NCI-H1105 (cell line): Measurements from ENCODE around the gene CDH7.

Experiments
- DNase-seq: peaks from one replicate; lab custom pipeline; 2025; lab: John Stamatoyannopoulos, UW

Gene CDH7

GRCh38 chr18:65750389-65751154 lies at the start of gene CDH7:
CDH7 (plus strand) TSS chr18:65751012; CDS start chr18:65762843, 11,831 bp downstream.
- peak; percentile 50 for DNase-seq

GRCh38 chr18:65704046-65704445 lies 46.8 kb upstream of the CDH7 start:
- DNase-seq = peak; percentile 15

GRCh38 chr18:65706646-65707045 lies 44.2 kb upstream of the CDH7 start:
- DNase-seq = no peak

GRCh38 chr18:65711493-65711892 lies 39.3 kb upstream of the CDH7 start:
- no peak for DNase-seq

- no peak for DNase-seq
Measured at GRCh38 chr18:65721619-65722018, 29.2 kb upstream of the CDH7 start.

- DNase-seq = peak; percentile 19
Measured at GRCh38 chr18:65725251-65726050, 25.4 kb upstream of the CDH7 start.

- no peak for DNase-seq
Measured at GRCh38 chr18:65735155-65735554, 15.7 kb upstream of the CDH7 start.

- DNase-seq = no peak
Measured at GRCh38 chr18:65737471-65737955, 13.3 kb upstream of the CDH7 start.

GRCh38 chr18:65746936-65747335 lies 3.9 kb upstream of the CDH7 start:
- no peak for DNase-seq

- DNase-seq = no peak
Measured at GRCh38 chr18:65748321-65748720, 2.5 kb upstream of the CDH7 start.

- no peak for DNase-seq
Measured at GRCh38 chr18:65749841-65750240, 971 bp upstream of the CDH7 start.

- peak; percentile 50 for DNase-seq
Measured at GRCh38 chr18:65751155-65752085, 608 bp downstream of the CDH7 start.

GRCh38 chr18:65752625-65753325 lies 2.0 kb downstream of the CDH7 start:
- DNase-seq = no peak

- DNase-seq = peak; percentile 14
Measured at GRCh38 chr18:65753520-65753919, 2.7 kb downstream of the CDH7 start.

- DNase-seq = no peak
Measured at GRCh38 chr18:65754121-65754520, 3.3 kb downstream of the CDH7 start.

- no peak for DNase-seq
Measured at GRCh38 chr18:65755616-65756015, 4.8 kb downstream of the CDH7 start.

- DNase-seq = no peak
Measured at GRCh38 chr18:65760457-65760856, 9.6 kb downstream of the CDH7 start.

- peak; percentile 46 for DNase-seq
Measured at GRCh38 chr18:65761636-65762295, 11.0 kb downstream of the CDH7 start.

- DNase-seq = no peak
Measured at GRCh38 chr18:65762556-65762955, 11.7 kb downstream of the CDH7 start.

- DNase-seq = no peak
Measured at GRCh38 chr18:65767406-65767805, 16.6 kb downstream of the CDH7 start.
